Keratinocyte (primary cell): ENCODE measurements around the gene CHST8. TPM values are rescaled to one million over a fixed set of nuclear protein-coding genes. Genes with fewer than 3 reads are reported as not detected.

Experiments used
- DNase-seq: peaks from one replicate; pipeline ENCODE4 v3.0.0-alpha.2; 2011; ENCODE audit warnings: low read depth, missing footprints, low spot score
- FAIRE-seq: peaks from 2 replicates; lab custom pipeline; 2011; peaks lifted over from hg19 to GRCh38; lab: Jason Lieb, UNC
- H2AFZ ChIP-seq: 2 replicates; pipeline ENCODE4 v1.6.0; 2012; ENCODE audit warnings: low read length, control low read depth, inconsistent platforms; ENCODE audit not compliant: control insufficient read depth
- H3K27ac ChIP-seq: 2 replicates; pipeline ENCODE4 v1.5.1; 2011; ENCODE audit warnings: low read length; ENCODE audit not compliant: control insufficient read depth, insufficient read depth
- H3K27me3 ChIP-seq: 3 replicates; pipeline ENCODE4 v1.6.0; 2011; ENCODE audit warnings: low read length; ENCODE audit not compliant: control insufficient read depth, insufficient read depth; ENCODE audit errors: extremely low read depth
- H3K36me3 ChIP-seq, 2 experiments: 2 replicates in 1 of 2; 3 replicates in 1 of 2; pipeline ENCODE4 v1.5.1; 2011; ENCODE audit warnings: low read length in 2 of 2, mild to moderate bottlenecking in 1 of 2; ENCODE audit not compliant: control insufficient read depth in 2 of 2, insufficient read depth in 2 of 2; ENCODE audit errors: extremely low read depth in 1 of 2
- H3K4me1 ChIP-seq: 3 replicates; pipeline ENCODE4 v1.5.1; 2011; ENCODE audit warnings: low read length; ENCODE audit not compliant: control insufficient read depth, insufficient read depth; ENCODE audit errors: extremely low read depth
- H3K4me2 ChIP-seq: 3 replicates; pipeline ENCODE4 v1.6.0; 2011; ENCODE audit warnings: low read depth, low read length; ENCODE audit not compliant: control insufficient read depth, insufficient read depth; ENCODE audit errors: extremely low read depth
- H3K4me3 ChIP-seq, 3 experiments: fragments of 200-600 bp in 1 of 3; sonication (generic) in 1 of 3; 2 replicates in 2 of 3; 3 replicates in 1 of 3; pipeline ENCODE4 v1.5.1; 2011 to 2016; ENCODE audit warnings: low read length in 3 of 3, mild to moderate bottlenecking in 3 of 3, control low read depth in 2 of 3, inconsistent platforms in 1 of 3, low read depth in 1 of 3, mixed read lengths in 1 of 3, mixed run types in 1 of 3, moderate library complexity in 1 of 3; ENCODE audit not compliant: control insufficient read depth in 2 of 3, insufficient read depth in 2 of 3; ENCODE audit errors: extremely low read depth in 1 of 3
- H3K79me2 ChIP-seq: 2 replicates; pipeline ENCODE4 v1.6.0; 2012; ENCODE audit warnings: low read length; ENCODE audit not compliant: control insufficient read depth, insufficient read depth
- H3K9ac ChIP-seq: 3 replicates; pipeline ENCODE4 v1.6.0; 2011; ENCODE audit warnings: low read length; ENCODE audit not compliant: control insufficient read depth, insufficient read depth; ENCODE audit errors: extremely low read depth
- H3K9me1 ChIP-seq: 3 replicates; pipeline ENCODE4 v1.6.0; 2011; ENCODE audit warnings: low read length; ENCODE audit not compliant: control insufficient read depth, insufficient read depth; ENCODE audit errors: extremely low read depth
- H3K9me3 ChIP-seq: 2 replicates; pipeline ENCODE4 v1.5.1; 2012; ENCODE audit warnings: low read depth, low read length; ENCODE audit not compliant: control insufficient read depth
- H4K20me1 ChIP-seq: 3 replicates; pipeline ENCODE4 v1.6.0; 2011; ENCODE audit warnings: low read length; ENCODE audit not compliant: control insufficient read depth, insufficient read depth; ENCODE audit errors: extremely low read depth
- EZH2 ChIP-seq: IDR thresholded peaks from one replicate; pipeline ENCODE4 v1.6.1; 2012; ENCODE audit warnings: inconsistent platforms, mild to moderate bottlenecking, low read length, moderate library complexity
- dilution Hi-C: fragments of 300-500 bp; cut with MboI; formaldehyde crosslinking; loops from one replicate; pipeline ENCODE4 v1.7.0; 2020; ENCODE audit warnings: low sequenced_read_pairs; ENCODE audit not compliant: extremely low pct_ligation_motif_present
- polyA plus RNA-seq, 5 experiments: library from polyadenylated mRNA; depleted of rRNA in 3 of 5; stranded (reverse) in 3 of 5; stranded (forward) in 1 of 5; unstranded in 1 of 5; fragments of >200 nt; gene quantifications; 1 replicate in 1 of 5; 2 replicates in 3 of 5; 3 replicates in 1 of 5; pipeline versions ENCODE4 v1.2.1 to v1.2.3, GENCODE V29; 2011 to 2012; ENCODE audit warnings: missing spikeins in 2 of 5, low read depth in 1 of 5, low replicate concordance in 1 of 5
- TF ChIP-seq, protein P1 (sequence below), 3 experiments: IDR thresholded peaks in 1 of 3; conservative IDR thresholded peaks in 1 of 3; optimal IDR thresholded peaks in 1 of 3; 2 replicates in 2 of 3; 3 replicates in 1 of 3; pipeline versions ENCODE3 to v1.5.1; 2011; ENCODE audit warnings: low read length in 3 of 3, mild to moderate bottlenecking in 3 of 3, moderate library complexity in 2 of 3, control low read depth in 1 of 3, inconsistent platforms in 1 of 3; ENCODE audit not compliant: insufficient read depth in 2 of 3; ENCODE audit errors: extremely low read depth in 1 of 3

Gene CHST8
- polyA plus RNA-seq, 1 donor (not counting 4 experiments of a cell fraction or from before 2014, with no cell fraction given), result not detected

DNA sequence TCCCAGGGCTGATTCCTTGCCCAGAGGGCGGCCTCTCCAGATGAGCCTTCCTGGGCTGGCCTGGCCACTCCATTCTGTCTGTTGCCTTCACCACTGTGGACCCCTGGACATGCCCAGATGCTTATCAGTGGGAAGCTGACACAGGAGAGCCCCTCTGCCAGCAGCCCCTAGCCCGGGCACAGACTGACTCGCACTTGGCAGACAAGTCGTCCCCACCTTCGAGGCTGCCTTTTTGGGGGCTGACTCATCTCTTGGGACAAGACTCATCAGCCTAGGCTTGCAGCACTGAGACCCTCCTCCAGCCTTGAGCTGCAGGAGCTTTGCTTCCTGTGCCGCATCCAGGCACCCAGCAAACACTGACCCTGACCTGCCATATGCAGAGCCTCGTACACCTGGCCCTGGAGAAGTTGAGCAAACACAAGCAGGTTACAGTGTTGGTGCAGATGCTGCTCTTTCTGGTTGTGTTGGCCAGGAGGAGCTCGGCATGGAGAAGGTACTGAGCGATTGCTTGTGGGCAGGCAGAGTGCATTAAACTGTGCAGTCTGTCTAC is 8.1 kb downstream of the CHST8 start:
- dilution Hi-C loops, result no loop called here
- DNase-seq (no peak), FAIRE-seq (no peak)

DNA sequence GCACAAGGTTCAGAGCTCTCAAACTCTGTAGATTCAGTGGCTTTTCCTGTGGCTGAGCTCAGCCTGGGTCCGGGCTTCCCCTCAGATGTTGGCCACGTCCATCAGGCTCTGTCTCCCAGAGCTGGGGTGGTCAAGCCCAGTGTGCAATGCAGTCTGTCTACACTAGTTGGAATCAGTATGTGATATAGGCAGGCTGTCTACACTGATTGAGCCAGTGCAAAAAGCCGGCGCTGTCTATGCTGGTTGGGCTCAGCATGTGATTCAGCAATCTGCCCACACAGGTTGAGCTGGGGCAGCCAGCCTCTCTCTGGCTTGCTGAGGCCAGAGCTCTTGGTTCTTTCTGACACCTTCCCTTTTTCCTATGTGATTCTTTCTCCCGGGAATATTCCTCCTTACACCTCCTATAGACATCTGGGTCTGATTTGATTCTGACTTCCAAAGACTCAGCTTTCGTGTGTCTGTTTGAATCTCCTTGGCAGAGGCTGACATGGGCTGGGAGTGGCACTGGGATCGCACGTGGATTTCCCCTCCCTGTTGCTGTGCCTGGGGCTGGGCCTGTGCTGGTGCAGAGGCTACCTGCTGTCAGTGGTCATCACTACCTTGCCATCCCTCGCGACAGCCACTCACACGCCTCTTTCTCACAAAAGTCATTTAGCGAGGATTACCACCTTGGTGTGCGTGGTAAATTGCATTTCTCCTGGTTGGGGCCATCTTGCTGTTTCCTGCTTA is 9.3 kb downstream of the CHST8 start:
- dilution Hi-C loops, result no loop called here
- TF ChIP-seq EZH2, result no peak
- TF ChIP-seq, protein P1, sequence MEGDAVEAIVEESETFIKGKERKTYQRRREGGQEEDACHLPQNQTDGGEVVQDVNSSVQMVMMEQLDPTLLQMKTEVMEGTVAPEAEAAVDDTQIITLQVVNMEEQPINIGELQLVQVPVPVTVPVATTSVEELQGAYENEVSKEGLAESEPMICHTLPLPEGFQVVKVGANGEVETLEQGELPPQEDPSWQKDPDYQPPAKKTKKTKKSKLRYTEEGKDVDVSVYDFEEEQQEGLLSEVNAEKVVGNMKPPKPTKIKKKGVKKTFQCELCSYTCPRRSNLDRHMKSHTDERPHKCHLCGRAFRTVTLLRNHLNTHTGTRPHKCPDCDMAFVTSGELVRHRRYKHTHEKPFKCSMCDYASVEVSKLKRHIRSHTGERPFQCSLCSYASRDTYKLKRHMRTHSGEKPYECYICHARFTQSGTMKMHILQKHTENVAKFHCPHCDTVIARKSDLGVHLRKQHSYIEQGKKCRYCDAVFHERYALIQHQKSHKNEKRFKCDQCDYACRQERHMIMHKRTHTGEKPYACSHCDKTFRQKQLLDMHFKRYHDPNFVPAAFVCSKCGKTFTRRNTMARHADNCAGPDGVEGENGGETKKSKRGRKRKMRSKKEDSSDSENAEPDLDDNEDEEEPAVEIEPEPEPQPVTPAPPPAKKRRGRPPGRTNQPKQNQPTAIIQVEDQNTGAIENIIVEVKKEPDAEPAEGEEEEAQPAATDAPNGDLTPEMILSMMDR (optimal IDR thresholded peaks at IDR 0.05 in 1 of 3, IDR thresholded peaks at IDR 0.05 in 1 of 3, conservative IDR thresholded peaks at IDR 0.05 in 1 of 3; ENCODE audit: extremely low read depth in 1 of 3, insufficient read depth in 2 of 3, low read length in 3 of 3), result no peak
- no peak overlapping the region for H3K4me2 ChIP-seq
- no peak overlapping the region for H2AFZ ChIP-seq
- H3K27ac ChIP-seq, result no peak overlapping the region
- no peaks in the 10 kb centered on the region for H3K79me2 ChIP-seq
- no peaks in the 10 kb centered on the region for H3K9me3 ChIP-seq
- no peaks in the 10 kb centered on the region for H3K4me1 ChIP-seq
- no peak overlapping the region for H3K4me3 ChIP-seq
- no peak for DNase-seq
- H3K9ac ChIP-seq, result no peak overlapping the region
- H3K36me3 ChIP-seq, result no peaks in the 10 kb centered on the region
- no peaks in the 10 kb centered on the region for H3K9me1 ChIP-seq
- no peaks in the 10 kb centered on the region for H3K27me3 ChIP-seq
- no peak for FAIRE-seq
- no peaks in the 10 kb centered on the region for H4K20me1 ChIP-seq

More for the DNA sequence above, 8.1 kb downstream of the CHST8 start:
- H4K20me1 ChIP-seq, result no peaks in the 10 kb centered on the region
- no peaks in the 10 kb centered on the region for H3K36me3 ChIP-seq
- H3K4me1 ChIP-seq, result no peaks in the 10 kb centered on the region
- H3K27ac ChIP-seq, result no peak overlapping the region
- no peak overlapping the region for H3K4me2 ChIP-seq
- TF ChIP-seq EZH2, result no peak
- TF ChIP-seq, protein P1 (optimal IDR thresholded peaks at IDR 0.05 in 1 of 3, IDR thresholded peaks at IDR 0.05 in 1 of 3, conservative IDR thresholded peaks at IDR 0.05 in 1 of 3; ENCODE audit: extremely low read depth in 1 of 3, insufficient read depth in 2 of 3, low read length in 3 of 3), result no peak
- H3K27me3 ChIP-seq, result peaks cover under 1% of the 10 kb centered on the region
- no peaks in the 10 kb centered on the region for H3K79me2 ChIP-seq
- H2AFZ ChIP-seq, result no peak overlapping the region
- no peak overlapping the region for H3K4me3 ChIP-seq
- H3K9me1 ChIP-seq, result no peaks in the 10 kb centered on the region
- H3K9me3 ChIP-seq, result no peaks in the 10 kb centered on the region
- H3K9ac ChIP-seq, result no peak overlapping the region
